ENCODE results near the gene TMEM200B.
"Not testable (repeated sequence)": the region's sequence is repeated elsewhere in the genome, so short reads cannot be mapped to it uniquely, and the experiment has no call there.

TMEM200B gene

GRCh38 chr1:29123887-29124365, at the start of gene TMEM200B:
Gene TMEM200B (minus strand): TSS chr1:29123903. CDS start chr1:29121828, 2,075 bp downstream.
- DNase-seq: no peak

GRCh38 chr1:29172415-29172939, 48.8 kb upstream of the TMEM200B start:
- no peak for DNase-seq

DNA sequence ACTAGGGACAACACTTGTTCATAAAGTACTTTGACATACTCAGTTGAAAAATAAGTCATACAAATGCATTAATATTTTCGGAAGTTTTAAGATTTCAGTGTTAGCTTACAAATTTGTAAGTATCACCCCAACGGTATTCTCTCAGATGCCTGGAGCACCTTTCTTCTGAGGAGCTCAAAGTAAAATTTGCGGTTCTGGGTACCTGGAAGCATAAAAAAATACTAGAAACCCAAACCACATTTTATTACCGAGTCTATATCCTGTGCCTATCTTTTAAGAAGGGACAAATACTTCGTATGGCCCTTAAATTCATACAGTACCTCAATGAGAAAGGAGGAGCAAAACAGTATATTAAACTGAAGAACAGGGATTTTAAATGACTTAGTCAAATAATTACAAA, 47.8 kb upstream of the TMEM200B start:
- no peak for DNase-seq

DNA sequence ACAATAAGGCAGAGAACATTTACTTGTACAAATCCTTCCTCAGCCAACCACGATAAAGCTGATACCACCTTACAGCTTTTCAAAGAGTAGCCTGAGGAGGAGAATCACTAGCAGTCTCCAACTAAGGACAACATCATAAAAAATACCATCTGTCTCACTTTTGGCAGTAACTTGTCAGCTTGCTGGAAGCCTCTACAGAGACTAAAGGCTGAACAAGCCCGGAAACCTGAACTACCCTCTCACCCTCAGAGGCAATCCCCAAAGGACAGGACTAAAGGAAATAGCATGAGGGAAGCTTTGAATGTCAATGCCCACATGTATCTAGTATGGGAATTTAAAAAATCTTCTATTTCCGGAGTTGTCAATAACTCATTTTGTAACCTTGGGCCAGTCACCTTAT, 47.4 kb upstream of the TMEM200B start:
- no peak for DNase-seq

DNA sequence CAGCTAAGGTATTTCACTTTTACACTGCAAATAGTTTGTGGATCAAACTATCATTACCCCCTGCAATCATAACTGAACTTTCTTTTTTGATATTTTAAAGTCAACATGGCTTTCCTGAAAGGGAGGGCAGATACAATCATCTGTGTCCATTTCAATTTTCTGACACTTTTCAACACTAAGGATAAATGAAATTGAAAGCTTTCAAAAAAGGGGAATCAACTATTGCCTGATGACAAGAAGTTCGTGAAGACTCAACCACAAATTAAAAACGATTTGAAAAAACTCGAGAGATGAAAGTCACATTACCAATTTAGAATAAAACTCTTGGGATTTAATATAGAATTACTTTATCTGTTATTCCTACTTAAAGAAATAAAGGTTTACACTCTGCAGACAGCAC, 46.3 kb upstream of the TMEM200B start:
- no peak for DNase-seq

DNA sequence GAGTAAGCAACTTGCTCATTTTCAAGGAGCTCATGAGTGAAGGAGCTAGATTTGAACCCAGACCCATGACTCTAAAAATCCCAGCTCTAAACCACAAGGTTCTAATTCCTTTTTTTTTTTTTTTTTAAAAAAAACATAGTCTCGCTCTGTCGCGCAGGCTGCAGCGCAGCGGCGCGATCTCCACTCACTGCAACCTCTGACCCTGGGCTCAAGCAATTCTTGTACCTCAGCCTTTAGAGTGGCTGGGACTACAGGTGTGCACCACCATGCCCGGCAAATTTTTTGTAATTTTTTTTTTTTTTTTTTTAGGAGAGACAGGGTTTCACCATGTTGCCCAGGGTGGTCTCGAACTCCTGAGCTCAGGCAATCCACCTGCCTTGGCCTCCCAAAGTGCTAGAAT, 44.2 kb upstream of the TMEM200B start:
- no peak for DNase-seq

DNA sequence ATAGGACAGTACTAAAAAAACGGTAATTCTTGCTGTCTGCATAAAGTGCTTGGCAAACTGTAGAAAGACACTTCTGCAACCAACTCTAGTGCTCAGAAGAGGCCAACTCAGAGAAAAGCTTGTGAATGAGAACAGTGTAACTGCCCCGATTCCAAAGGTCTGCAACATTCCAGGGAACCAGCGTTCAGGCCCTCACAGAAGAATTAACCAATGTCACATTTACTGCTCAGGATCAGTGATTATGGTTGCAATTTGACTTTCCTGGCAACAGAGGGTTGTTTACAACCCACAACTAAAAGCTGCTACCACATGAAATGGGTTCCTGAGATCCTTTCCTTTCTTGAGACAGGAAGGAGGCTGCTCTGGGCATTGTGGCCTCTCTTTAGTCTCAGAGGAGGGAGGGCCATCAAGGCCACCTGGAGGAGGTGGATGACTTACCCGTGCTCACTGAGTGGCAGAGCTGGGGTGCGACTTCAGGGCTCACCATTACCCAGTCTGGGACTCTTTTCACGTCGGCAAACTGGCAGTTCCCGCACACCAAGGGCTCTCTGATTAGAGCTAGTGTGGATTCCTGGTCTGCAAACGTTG, 42.7 kb upstream of the TMEM200B start:
- DNase-seq: no peak

DNA sequence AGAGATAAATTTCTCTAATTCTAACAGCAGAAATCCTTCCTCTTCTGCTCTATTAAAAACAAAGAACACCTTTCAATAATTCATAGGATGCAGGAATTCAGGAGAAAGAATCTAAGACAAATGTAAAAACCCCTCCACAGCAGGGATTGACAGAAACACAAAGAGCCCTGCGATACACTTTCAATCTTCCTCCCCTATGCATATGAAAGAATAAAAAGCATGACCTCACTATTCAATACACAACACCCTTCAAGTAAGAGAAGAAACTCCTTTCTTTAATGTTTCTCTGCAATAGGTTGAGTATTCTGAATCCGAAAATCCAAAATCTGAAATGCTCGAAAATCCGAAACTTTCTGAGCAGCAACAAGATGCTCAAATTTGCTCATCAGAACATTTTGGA, 40.9 kb upstream of the TMEM200B start:
- DNase-seq: no peak

DNA sequence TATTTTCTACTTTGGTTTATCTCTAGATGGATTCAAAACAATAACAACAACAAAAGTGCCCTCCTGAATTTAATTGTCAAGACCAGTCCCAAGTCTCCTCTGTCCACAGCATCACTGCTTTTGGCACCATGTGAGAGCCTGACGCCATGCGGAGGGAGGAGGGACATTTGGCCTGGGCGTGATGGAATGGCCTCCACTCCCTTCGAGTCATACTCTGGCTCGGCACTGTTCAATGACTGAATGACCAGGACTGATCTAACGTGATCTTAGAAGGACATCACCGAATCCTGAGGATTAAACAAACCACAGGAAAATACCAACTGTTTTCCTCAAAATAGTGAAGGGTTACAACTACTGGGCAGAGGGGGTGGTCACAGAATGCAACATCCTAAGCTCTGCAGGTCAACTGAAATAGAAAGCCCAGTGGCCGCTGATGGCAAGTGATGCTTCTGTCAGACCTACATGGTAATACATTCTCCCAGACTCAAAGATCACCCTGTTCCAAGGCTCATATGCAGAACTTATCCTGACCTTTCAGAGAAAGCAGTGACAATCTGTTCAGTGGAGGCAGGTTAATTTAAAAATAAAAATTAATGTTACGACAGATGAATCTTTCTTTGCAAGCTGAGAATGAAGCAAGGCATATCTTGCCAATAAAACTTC, 38.9 kb upstream of the TMEM200B start:
- DNase-seq: no peak

DNA sequence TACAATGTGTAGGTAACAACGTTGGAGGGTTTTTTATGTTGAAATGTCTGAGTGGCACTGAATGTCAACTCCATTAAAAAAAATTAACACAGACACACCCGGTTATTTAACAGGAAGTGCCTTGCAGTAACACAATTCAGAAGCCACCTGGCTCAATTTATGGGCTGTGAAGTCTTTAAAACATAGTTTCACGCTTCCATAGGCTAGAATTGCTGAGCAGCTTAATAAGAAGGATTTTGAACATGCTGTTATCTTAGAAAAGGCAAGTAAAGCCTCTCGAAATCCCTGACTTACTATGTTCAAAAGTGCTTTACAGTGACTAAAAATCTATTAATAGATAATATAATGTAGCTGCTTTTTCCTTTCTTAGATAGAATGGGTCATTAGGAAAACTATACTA, 38.3 kb upstream of the TMEM200B start:
- DNase-seq: peak; percentile 10

DNA sequence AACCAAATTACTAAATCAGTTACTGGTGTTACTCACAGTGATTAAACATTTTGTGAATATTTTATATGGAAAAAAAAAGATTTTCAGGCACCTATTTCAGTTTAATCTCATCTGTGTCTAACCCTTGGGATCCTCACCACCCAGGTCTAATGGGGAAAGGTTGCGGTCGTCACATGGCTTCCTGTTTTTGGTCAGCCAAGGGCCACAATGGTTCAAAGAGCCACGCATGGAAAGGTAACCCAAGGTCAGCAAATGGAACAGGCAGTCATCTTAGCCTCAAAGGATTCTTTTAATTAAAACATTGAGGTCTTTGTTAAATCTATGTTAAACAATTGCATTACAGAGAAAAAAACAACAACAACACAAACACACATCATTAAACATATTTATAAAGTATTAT, 36.1 kb upstream of the TMEM200B start:
- no peak for DNase-seq

DNA sequence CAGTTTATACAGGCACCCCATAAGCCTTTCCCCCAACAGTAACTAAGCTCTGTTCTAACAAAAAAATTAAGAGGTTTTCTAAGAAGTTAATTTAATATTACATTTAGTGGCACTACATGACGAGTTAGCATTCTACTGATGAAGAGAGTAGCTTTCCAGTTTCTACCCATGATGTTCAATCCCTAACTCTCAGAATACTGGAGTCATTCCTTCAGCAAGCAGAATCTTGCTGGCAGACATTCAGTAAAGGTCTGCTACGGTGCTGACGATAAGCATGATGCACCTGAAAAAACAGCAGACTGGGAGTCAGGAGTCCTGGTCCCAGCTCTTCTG, 33.5 kb upstream of the TMEM200B start:
- no peak for DNase-seq

DNA sequence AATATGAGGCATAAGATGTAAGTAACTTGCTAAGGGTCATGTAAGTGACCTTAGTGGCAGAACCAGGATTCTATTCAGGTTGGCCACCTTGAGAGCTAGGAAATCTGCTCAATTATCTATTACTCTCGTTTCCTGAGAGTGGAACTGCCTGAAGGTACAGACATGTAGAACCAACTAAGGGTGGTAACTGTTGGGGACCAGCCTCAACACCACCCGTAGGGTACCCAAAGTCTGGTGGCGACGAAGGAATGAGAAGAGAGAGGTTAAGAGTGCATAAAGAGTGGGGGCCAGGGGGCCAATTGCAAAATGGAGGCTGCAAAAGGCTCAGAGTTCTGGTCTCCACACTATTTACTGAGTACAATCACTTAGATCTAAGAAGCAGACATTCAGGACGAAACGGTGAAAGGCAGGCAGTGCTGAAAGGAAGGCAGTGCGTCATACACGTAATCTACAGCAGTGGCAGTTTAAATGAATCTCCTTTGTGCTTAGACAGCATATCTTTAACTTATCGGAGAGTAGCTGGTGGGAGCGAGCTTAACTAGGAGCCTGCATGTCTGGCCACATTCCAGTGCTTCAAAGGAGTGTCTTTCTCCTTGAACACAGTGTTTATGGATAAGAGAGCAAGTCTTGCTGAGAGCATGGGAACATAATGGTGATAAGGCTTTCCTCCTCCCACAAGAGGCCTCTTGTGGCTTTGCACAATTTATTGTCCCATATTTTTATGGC, 33.0 kb upstream of the TMEM200B start:
- DNase-seq: no peak

DNA sequence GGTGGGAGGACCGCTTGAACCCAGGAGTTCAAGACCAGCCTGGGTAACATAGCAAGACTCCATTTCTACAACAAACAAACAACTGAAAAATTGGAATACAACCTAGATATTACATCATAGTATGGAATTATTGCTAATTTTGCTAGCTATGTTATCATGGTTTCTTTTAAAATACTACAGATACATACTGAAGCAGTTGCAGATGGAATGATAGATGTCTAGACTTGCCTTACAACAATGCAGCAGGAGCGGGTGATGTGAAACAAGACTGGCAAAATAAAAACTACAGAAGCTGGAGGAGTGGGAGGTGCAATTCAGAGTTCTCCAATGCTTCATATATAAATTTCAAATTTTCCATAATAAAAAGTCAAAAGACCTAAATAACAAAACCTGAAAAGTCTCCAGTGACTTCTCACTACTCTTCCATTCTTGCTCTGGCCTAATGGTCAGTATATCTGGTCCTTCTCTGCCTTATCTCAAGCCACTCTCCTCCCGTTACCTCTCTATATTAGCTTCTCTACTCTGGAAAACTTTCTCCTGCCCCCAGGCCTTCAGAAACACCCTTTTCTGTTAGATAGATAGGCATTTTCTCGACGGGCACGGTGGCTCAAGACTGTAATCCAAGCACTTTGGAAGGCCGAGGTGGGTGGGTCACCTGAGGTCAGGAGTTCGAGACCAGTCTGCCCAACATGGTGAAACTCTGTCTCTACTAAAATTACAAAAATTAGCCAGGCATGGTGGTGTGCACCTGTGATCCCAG, 28.5 kb upstream of the TMEM200B start:
- DNase-seq: no peak

GRCh38 chr1:29150346-29150745, 26.6 kb upstream of the TMEM200B start:
- not testable (repeated sequence) for DNase-seq

DNA sequence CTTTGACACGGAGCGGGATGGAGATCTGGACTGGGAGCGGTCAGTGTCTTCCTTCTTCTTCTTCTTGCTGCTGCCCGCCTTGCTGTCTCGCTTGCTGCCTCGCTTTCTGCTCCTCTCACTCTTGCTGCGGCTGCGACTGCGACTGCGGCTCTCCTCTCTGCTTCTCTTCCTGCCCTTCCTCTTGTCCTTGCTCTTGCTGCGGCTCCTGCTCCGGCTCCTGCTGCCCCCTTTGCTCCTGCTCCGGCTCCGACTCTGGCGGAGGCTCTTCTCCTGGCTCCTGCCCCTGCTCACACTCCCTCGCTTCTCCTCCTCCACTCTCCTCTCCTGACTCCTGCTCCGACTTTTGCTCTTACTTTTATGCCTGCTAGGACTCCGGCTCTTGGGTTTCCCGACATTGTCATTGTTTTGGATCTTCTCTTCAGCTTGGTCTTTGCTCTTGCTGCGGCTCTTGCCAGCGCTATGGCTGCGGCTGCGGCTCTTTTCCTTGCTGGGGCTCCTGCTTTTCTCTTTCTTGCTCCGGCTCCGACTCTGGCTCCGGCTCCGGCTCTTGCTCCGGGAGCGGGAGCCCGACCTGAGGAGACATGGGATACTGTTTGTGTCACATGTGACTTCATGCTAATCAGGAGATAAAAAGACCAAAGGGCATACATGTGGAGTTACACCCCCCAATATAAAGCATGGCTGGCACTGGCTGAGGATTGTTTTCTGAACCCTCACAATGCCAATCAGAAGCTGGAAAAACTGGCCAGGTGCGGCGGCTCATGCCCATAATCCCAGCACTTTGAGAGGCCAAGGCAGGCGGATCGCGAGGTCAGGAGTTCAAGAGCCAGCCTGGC, 25.2 kb upstream of the TMEM200B start:
- no peak for DNase-seq

DNA sequence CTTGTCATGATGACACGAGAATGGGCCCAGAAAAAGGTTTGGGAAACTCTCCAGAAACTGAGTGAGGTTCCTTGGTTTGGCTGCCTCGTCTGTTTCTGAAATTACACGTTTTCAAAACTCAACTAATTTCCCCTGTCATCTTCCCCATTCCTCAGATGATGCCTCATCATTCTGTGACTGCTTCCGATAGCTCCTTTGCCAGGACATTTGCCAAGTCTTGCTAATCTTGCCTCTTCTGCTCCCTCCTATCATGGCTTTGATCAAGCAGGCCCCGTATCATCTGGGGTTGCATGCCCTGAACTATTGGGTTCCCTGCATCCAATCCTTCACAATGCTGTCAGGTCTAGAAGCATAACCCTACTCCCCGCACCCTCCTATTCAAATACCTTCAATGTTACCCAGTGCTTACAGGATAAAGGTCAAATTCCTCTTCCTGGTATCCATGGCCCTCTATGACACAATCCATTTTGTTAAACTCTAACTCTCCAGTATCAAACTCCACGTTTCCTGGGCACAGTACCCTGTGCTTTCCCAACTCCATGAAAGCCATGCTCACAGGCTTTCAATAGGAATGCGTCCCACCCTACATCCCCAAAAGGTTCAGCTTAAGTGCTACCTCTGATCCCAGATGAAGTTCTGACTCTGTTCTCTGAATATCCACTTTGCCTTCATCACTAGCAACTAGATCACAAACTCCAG, 22.2 kb upstream of the TMEM200B start:
- DNase-seq: no peak

DNA sequence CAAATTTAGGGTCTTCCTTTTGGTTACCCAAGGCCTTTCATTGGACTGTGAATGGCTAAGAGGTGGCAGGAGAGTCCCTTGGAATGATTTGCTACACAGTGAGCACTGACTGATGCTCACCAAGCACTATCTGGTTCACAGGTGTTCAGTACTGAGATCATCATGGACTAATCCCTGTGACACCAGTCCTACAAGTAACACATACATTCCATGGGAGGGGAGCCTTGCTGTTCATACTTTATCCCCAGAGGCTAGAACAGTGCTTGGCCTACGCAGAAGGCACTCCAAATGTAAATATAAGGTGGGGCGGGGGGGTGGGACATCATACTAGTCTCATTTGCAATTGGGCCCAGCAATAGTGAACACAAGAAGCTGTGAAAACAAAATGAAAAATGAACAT, 20.5 kb upstream of the TMEM200B start:
- DNase-seq: no peak

- no peak for DNase-seq
These were observed 19.0 kb upstream of the TMEM200B start for GRCh38 chr1:29142714-29143113.

DNA sequence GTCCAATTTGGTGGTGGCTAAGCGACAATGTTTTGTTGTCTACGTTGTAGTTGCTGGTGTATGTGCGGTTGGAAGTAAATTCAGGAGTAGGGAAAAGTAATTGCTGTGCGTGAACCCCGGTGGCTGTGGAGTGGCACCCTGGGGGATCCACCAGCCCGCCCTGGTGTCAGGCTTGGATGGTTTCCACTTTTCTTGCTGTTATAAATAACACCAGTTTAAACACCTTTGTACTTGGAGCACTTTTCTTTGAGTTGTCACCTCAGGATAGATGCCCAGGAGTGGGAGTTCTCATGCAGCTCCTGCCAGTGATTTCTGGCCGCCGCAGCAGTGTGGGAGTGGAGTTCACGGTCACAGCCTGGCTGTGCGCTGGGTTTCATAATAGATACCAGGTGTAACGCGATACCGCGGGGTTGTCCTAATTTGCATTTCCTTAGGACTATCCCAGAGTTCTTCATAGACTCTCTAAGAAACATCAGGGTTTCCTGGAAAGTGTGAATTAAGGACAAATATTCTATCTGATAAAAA, 12.8 kb upstream of the TMEM200B start:
- DNase-seq: no peak

- no peak for DNase-seq
These were observed 11.0 kb upstream of the TMEM200B start for GRCh38 chr1:29134695-29135028.
